GM18868 (cell line): ENCODE results near the gene VWA8.

Experiments
- ATAC-seq: cut with Tn5 transposase; IDR thresholded peaks from one replicate; pipeline ENCODE4 v1.9.1; 2021; ENCODE audit warnings: mild to moderate bottlenecking, moderate library complexity; ENCODE audit not compliant: unreplicated experiment

VWA8 gene

DNA sequence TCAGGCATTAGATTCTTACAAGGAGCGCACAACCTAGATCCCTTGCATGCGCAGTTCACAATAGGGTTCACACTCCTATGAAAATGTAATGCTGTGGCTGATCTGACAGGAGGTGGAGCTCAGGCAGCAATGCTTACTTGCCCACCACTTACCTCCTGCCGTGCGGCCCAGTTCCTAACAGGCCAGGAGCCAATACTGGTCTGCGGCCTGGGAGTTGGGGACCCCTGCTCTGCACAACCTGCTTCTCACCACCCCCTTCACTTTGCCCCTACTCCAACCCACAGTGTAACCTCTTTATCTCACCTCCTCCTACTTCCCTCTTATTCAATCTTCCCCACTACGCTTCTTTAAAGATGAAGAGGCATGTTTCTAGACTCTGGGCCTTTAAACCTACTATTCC lies 263.3 kb downstream of the VWA8 start:
- ATAC-seq, result no peak

DNA sequence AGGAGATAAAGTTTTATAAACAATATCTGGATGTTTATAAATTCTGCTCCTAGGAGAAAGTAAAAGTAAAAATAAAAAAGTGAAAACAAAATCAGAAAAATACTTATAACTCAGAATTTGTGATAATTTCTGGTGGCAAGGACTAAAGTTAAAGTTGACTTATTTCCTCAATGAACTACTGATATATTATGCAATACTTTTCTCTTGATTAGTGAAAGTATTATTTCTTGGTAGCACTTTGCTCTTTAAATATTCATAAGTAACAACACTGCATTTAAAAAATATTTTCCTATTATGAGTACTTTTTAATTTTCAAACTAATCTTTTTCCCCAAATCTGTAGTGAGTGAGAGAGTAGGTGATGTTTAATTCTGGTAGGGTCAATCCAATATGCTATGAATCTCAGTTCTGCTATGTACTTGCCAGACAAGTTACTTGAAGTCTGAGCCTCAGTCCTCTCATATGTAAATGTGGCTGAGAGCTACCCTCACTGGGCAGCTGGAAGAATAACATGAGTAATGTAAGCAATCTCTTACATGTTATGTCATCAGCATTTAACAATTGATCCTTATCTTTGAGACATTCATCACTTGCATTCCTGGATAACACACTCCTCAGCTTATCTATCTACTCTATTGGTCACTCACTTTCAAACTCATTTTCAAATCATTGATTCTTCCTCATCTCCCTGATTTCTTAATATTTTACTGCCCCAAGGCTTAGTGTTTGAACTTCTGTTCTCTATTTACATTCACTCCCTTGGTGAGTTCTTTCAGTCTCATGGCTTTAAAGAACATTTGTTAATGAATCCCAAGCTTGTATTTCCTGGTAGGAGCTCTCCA lies 264.5 kb downstream of the VWA8 start:
- no peak for ATAC-seq

DNA sequence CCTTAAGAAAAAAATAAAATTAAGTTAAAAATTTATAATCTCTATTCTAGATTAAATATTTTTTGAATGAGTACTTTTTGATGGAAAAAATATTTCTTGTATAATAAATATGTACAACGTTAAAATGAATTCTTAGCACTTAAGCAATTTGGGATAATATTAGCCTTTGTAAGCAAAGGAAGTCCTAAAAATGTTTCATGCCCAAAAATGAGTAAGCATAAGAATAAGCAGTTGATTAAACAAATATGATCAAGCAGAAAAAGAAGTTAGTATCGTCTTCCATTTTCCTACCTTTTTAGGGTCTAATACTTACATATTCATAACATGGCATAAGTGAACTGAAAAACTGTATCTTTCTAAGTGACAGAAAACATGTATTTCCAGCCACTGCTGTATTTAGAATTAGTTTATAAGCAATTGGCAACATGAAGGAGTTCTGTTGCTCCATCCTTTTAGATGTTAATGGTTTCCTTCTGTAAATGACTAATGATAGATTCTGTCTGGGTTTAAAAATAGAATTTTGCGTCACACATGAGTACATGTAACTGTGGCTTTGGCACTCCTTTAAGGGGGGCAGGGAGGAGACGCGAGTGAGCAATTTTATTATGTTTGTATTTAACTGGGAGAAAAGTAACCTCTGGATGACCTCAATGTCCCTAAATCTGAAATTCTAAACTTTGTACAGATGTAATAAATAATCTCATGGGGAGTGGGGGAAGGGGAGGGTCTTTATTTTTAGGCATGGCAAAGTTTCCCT lies 266.2 kb downstream of the VWA8 start:
- peak; percentile 85 for ATAC-seq

DNA sequence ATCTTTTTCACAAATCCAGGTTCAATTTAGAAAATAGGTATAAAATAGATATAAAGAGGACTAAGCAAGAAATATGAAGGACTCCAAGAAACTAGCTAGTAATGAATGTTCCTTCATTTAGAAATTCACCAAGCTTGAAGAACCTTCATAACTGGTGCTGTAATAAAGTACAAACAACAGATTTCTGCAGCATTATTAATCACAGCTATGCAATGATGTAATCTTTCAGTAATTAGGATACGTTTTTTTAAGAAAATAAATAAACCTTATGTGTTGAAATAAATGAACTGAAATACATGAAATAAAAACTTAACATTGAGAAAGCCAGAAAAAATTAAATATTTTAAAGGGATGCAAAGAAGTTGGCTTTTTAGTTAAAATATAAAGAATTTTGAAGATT lies 267.5 kb downstream of the VWA8 start:
- no peak for ATAC-seq

DNA sequence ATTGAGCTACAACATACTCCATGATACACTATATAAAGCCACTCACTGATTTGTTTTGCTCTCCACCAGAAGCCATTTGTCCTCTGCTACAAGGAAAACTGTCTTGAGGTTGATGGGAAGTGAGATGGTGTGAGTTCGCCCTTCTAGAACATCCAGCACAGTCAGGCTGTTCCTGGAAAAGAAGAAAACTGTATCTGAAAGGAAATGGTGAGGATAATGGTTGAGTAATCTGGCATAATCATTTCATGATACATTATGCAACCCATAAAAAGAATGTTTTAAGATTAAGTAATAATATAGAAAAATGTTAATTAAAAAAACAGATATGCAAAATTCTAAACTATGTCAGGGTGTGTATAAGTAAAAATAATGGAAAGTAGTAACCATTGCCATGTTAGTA lies 269.6 kb downstream of the VWA8 start:
- ATAC-seq, result no peak

DNA sequence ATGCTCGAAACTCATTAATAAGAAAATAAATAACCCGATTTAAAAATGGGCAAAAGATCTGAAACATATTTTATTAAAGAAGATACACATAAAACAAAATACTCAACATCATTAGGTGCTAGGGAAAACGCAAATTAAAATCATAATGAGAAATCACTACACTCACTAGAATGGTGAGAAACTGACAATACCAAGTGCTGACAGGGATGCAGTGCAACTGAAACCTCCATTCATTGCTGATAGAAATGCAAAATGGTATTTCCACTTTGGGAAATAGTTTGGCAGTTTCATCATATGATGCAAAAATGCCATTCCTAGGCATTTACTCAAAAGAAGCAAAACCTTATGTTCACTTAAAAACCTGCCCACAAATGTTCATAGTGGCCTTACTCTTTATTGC lies 278.1 kb downstream of the VWA8 start:
- no peak for ATAC-seq

DNA sequence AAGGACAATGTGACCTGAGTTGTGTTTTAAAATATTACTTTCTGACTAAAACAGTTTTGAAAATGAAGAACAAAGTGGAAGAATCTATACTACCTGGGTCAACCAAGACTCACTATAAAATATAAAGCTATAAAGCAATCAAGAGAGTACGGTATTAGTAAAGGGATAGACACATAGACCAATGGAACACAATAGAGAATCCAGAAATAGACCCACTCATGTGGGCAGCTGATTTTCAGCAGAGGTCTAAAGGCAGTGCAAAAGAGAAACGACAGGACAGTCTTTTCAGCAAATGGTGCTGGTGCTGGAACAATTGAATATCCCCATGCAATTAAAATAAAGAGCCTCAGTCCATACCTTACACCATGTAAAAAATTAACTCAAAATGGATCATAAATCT lies 278.9 kb downstream of the VWA8 start:
- ATAC-seq, result no peak

DNA sequence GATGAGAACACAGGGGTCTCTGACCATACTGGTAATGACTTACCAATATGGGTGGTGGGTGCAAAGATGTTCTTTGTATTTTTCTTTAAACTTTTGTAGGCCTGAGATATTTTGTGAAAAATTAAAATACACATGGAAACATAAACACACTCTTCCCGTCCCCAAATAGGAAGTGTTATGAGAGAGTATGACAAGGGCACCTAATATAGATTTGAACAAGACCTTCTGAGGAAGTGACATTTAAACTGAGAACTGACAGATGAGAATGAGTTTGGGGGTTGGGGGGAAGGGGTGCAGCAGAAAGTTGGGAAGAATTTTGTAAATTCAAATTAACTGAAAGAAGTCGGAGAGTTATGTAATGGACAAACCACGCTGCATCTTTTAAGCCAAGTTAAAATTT lies 279.3 kb downstream of the VWA8 start:
- ATAC-seq, result no peak

DNA sequence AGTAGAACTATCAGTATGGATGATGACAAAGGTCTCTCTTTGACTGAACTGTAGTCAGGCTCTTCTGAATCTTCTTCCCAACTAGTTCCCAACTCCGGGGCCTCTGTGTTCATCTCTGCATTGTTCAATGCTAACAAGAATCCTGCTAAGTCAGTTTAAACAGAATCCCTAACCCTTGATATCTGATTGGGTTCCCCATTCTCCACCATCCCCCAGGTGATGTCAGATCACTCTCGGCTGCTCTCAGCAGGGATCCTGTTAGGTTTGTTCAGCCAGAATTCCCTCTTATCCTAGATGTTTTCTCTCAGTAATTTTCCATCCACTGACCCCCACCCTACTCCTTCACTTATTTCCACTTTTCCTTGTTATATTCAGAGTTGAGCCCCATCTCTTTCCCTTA lies 280.0 kb downstream of the VWA8 start:
- no peak for ATAC-seq

DNA sequence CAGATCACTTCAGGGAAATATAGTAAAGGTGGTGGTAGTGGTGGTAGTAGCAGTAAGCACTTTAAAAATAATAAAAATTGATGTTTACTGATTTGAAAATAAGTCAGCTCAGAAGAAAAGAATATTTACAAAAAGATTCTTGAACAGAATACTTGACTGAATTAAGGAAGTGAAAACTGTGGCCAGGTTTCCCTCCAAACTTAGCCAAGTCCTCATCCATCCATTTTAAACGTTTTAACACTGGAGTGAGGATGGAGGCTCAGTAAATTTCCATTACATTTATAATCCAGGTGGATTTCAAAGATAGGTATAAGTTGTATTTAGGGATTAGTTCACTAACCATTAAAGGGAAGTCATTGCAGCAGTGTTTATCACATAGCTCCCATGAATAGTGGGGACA lies 282.1 kb downstream of the VWA8 start:
- no peak for ATAC-seq

DNA sequence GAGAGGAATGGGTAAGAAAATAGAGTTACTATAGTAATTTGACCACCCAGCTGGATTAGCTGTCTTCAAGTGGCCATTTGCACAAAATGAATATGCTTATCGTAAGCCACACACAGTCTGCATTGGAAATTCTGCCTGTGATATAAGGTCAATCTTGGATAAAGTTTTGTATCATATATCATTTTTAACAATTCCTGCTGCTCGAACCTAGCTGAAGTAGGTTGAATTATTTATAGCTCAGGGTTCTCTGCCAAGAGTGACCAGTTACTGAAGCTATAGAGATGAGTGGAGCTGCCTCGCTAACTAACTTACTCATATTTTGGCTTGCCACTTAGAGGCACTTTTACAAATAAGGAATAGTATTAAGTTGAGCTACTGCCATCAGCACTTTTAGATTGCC lies 282.7 kb downstream of the VWA8 start:
- no peak for ATAC-seq

DNA sequence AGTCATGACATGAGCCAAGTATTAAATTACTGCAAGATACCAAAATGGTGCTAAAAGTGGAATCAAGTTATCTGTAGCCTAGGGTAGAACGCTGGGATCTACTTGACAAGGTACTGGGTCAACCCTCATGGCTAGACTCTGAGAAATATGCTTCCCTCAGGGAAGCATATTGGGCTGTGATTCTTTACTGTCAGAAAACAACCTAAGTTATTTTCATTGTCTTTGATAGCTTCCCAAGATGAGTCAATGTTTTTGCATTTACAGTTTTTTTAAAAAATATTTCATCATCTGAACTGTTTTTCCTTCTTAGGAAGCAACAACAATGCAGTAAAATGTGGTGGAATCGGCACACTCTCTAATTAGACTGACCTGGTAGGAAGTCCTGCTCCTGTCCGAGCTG lies 285.6 kb downstream of the VWA8 start:
- ATAC-seq, result no peak

DNA sequence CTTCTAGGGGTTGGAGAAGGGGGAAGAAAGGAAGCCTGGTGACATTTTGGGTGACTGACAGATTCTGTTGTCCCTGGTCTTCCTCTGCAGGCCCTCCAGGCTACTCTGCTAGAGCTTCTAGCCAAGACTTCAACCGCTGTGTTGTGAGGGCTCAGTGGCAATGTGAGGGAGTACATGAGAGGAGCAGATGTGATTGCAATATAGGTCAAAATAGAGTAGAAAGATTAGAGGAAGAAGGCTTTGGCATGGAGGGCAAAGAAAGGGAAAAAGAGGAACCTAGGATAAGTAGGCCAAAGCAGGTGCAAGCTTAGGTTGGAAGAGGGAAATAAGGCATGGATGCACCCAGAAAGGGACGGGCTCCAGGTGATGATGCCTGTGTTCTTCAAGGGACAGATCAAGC lies 286.7 kb downstream of the VWA8 start:
- no peak for ATAC-seq

DNA sequence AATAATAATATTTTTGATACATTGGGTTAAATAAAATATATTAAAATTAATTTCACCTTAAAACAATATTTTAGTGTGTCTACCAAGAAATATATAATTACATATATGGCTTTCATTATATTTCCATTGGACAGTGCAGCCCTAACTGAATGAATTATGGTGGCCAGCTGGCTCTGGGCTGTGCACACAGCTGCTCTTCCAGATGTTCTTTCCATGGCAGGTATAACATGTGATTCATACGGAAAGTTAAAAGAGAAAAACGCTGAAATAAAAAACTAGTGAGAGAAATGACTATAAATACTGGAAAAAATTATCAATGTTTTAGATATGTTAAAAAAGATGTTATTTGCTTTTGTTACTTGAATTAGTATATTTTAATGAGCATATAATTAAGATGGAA lies 287.3 kb downstream of the VWA8 start:
- no peak for ATAC-seq

DNA sequence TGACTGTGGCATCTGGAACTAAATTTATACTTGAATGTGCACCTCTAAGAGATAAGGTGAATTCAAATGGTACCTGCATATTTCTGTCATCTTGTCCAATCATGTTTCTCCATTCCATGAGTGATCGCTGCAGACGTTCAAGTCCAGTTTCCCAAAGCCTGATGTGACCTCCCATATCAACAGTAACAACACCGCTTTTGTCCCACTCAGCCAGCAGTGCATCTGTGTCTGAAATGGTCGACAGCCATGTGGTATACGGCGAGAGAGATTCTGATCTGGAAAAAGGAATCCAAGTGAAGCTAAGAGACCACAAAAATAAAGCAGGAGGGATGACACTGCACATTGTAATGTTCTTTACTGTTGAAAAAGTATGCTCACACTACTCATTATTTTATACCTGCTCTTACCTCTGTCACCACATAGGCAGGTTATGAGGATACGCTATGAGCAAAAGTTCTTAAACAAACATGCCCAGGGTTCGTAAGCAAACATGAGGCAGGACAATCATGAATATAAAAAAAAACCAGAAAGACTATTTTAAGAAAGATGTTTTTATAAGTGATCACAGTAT lies 290.0 kb downstream of the VWA8 start:
- ATAC-seq, result no peak

DNA sequence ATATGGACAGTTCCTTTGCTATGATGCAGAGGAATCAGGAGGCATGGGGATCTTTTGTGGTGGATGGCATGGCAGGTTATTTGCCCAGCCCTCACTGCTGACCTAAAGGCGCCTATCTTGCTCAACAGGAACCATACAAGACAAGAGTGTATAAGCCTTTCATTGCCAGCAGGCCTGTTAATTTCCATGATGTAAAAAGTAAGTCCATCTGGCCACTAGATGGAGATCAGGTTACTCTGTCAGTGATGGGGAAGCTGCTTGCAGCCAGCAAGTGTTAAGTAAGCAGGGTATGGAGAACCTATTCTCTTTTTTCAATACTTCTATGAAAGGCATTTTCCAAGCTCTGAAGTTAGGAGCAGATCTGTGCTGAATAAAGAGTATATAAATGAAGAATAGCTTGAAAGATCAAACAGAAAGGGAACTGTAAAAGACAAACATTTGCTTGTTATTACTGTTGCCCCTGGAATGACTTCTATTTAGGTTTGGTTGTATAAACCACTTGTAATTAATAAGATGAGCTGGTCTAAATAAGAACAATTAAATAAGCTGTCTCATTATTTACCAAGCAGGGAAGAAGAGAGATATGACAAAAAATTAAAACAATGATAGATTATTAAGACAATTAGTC lies 292.7 kb downstream of the VWA8 start:
- peak; percentile 87 for ATAC-seq

DNA sequence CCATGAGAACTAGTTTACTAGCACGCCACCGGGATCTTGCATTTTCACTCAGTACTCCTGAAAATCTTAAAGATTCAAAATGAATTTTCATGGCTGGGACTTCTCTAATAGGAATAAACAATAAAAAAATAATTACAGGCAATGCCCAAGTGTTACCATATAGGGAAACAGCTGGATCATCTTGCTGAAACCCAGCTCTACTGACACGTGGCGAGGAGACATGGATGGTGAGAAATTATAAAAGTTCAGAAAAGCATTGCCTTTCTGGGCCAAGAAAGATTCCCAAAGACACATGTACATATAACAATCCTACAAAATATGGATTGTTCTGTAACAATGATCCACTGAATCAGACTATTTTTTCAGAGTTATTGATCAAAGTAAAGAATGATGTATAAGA lies 294.3 kb downstream of the VWA8 start:
- no peak for ATAC-seq

DNA sequence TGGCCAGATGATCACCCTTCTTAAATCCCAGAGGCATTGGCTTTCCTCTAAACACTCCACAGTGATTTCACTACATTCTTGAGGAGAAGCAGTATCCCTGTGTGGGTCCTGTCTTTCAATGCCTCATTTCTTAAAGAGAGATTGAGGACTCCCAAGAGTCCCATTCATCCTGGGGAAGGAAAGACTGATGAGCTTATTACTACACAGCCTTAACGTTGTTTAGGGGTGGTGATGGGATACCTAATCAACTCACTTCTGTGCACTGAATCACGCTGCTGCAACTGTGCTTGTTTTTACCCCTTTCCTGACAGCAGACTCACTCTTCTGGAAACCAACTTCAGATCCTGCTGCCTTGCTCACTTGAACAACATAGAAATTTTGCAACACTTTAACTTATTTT lies 300.5 kb downstream of the VWA8 start:
- ATAC-seq, result no peak

DNA sequence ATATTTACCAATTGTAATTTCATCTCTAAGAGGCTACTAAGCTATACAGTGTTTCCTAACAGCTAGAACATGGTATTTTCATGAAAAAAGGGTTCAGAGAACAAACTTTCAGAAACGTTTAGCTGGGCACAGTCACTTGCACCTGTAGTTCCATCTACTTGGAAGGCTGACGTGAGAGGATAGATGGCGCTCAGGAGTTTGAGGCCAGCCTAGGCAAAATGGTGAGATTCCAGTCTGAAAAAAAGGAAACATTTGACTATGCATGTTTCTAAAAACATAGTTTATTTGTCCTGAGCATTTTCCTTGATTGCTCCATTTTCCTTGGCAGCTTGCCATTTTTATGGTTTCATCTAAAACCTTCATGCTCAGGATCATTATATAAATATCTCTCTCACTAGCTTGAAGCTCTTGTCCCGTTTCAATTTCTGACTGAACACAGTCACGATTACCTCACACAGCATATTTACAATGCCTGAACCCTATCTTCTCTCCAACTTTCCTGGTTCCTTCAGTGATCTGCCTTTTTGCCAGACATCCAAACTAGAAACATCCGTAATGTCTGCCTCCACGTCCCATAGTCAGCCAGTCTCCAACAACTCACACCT lies 302.8 kb downstream of the VWA8 start:
- ATAC-seq, result no peak

DNA sequence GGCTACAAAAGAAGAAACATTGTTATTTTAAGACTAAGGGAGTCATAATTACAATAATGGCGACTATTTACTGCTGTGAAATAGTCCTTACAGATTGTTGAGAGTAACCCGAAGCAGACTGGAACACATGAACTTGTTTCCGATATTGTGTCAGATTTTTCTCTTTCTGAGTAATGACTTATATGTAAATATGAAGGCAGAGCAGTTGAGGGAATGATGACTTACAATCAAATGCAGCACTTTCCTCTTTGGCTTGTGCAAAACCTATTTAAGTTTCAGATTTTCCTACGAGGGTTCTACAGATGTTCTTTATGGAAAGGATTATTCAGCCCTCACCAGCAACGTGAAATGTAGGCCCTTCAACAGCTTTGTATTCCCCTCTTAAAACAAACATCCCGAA lies 304.9 kb downstream of the VWA8 start:
- no peak for ATAC-seq

DNA sequence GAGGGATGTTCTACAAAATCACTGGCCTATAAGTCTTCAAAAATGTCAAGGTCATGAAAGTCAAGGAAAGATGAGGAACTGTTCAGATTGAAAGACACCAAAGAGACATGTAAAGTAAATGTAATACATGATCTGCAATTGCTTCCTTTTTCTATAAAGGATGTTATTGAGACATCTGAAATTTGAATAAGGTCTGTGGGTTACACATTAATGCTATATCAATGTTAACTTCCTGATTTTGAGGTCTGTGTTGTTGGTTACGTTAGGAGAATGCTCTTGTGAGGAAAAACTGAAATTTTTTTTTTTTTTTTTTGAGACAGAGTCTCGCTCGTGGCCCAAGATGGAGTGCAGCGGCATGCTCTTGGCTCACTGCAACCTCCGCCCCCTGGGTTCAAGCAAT lies 306.1 kb downstream of the VWA8 start:
- no peak for ATAC-seq
